GM21360 (cell line): ENCODE measurements around the gene C14orf180.

Experiments
- ATAC-seq: cut with Tn5 transposase; IDR thresholded peaks from one replicate; pipeline ENCODE4 v1.9.1; 2021; ENCODE audit warnings: mild to moderate bottlenecking, moderate library complexity; ENCODE audit not compliant: unreplicated experiment

The C14orf180 gene

DNA sequence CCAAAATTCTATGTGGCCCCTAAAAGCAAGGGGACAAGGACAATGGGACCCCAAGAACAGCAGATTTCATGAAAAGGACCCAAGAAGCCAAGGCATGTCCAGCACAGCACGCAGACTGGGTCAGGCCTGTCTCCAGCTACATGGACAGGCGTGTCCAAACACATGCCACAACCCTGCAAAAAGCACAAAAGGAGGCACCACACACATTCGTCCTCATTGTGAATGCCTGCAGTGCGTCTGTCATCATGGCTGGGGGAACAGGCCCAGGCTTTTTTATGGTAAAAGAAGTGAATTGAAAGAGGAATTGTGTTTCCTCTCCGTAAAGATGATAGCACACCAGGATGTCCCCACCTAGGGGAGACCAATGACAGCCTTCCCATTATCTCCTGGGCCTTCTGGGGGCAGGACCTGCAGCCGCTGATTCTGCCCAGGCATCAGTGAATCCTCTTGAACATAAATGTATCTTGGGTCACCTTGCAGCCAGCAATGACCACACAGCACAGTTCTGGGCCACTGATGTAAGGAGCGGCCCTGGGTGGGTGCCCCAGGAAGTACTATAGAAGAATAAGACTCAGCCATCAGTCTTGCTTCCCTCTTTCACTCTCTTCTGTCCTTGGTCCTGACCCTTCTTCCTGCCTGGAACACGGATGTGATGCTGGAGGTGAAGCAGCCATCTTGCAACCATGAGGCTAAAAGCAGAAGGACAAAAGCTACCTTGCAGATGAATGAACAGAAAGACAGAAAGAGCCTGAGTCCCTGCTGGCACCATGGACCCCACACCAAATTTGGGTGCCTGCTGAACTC lies 29.8 kb upstream of the C14orf180 start:
- no peak for ATAC-seq

GRCh38 chr14:104550340-104550860 lies 29.2 kb upstream of the C14orf180 start:
- no peak for ATAC-seq

GRCh38 chr14:104550861-104551728 lies 28.5 kb upstream of the C14orf180 start:
- no peak for ATAC-seq

DNA sequence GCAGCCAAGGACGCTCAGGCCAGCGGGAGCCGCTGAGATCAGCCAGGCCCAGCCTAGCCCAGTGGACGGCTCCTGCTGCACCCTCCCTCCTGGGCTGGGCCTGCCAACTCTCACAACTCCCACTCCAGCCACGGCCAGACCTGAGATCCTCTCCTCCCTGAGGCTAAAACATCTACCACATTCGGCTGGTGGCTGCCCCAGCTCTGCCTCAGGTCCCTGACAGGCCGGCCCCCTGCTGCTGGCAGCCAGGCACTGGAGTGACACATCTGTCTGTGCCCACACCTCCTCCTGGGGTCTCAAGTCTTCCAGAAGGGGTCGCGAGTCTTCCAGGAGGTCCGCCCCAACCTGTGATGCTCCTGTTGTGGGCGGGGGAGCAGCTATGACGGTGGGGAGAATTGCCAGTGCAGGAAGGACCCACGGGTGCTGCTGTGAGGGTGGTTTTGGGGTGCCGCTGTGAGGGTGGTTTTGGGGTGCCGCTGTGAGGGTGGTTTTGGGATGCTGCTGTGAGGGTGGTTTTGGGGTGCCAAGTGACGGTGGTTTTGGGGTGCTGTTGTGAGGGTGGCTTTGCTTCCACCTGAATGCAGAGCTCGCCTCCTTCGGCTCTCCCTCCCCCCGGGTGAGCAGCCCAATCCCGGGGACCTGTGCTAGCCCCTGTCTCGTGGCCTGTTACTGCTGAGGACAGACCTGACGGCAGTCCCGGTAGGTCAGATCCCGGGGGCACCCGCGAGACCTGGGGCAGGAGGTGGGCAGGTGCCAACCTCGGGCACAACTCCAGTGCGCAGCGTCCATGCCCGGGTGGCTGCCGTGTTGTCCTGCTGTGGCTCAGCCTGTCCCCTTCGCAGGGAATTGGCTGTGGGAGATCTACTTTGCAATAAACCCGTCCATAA lies 27.5 kb upstream of the C14orf180 start:
- ATAC-seq: no peak

- ATAC-seq: no peak
These were observed 26.8 kb upstream of the C14orf180 start for GRCh38 chr14:104552738-104553125.

DNA sequence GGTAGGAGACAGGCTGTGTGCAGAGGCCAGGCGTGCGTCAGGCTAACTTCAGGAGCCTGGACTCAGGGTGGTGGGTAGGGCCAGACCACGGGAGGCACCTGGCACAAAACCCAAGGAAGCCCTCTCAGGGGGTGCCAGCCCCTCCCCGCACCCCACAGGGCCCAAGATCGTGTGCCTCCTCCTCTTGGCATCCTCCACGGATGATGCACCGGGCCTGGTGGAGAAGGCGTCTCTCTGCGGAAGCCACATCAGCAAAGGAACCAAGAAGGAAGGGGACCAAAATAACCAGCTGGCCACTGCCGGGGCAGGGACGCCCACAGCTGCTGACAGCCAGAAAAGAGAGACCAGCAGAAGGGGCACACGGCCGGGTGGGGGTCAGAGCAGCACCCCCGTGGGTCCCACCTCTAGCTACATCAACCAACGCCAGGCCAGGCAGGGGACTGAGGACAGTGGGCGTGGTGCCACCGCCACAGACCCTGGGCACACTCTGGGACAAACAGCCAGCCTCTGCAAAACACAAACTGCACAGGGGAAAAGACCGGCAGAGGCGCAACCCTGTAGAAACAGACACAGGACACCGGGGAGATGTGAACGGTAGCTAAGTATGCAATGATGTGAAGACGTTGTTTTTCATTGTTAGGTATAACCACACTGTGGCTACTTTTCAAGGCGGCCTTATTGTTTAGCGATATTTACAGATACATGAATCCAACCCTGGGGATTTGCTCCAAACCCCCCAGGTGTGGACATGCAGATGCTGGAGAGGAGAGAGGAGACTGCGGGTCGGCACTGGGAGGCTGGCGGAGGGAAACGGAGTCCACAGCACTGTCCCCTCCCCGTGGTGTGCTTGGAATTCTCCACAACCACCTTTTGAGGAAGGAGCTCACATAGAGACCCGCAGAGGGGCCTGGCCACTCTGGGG lies 26.1 kb upstream of the C14orf180 start:
- no peak for ATAC-seq

- ATAC-seq: no peak
These were observed 25.4 kb upstream of the C14orf180 start for GRCh38 chr14:104554088-104554607.

DNA sequence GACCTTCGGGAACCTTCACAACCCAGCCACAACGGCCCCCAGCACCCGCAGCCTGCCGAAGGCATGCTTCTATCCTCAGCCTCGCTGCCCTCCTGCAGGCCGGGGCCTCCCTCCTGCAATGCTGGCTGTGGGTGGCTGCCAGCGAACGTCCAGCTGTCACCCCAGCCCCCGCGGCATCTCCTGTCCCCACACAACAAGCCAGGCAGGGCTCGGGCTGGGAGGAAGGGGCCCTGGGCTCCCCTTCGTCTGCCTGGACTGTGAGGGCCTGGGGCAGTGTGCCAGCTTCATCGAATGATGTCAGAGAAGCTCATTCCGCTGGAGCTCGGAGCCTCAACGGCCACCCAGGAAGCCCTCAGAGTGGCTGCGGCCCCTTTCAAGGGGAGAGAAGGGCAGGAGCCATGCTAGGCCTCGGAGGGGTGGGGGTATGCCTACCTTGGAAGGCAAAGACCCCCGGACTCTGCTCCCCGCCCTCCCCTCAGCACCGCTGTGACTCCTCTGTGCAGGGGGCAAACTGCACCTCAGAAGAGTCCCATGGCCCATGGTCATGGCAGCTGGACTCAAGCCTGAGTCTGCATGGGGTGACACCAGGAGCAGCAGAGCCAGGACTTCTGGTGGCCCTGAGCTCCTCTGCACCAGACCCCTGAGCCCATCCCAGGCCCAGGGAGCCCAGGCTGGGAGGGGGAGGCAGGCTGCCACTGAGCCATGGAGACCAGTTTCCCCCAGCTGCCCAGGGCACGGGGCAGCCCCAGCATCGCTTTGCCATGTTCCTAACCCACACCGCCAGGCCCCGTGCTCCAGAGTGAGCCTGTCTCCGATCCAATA lies 24.7 kb upstream of the C14orf180 start:
- no peak for ATAC-seq

DNA sequence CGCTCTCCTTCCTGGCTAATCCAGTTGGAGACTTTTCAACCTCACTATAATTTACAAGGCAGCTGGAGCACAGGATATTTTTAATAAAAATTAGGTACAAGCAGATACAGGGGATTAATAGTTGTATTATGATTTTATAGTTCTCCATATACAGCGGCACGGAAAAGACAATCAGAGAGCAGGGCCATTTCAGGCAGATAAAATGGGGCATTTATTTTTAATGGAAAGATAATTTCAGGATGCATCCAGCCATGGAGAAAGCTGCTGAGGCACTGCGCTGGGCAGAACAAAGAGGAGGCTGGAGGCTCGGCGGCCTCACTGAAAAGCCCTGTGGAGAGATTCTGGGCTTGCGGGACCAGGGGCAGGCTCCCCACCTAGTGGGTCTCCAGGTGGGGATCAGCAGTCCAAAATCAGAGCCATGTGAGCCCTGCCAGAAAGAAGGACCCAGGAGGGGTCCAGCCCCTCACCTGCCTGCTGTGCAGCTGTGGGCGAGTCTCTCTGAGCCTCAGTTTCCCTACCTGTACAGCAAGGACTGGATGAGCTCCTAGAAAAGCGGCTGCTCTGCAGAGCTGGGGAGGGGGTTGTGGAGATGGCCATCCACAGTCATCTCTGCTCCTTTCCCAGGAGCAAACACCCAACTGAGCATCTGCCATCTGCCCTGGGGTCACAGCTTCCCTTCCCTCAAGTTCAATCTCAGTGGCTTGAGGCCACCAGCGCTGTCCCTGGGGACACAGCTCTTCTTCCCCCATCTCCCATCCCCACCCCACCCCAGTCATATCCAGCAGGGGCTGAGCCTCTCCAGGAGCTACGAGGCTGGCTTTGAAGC lies 23.9 kb upstream of the C14orf180 start:
- no peak for ATAC-seq

DNA sequence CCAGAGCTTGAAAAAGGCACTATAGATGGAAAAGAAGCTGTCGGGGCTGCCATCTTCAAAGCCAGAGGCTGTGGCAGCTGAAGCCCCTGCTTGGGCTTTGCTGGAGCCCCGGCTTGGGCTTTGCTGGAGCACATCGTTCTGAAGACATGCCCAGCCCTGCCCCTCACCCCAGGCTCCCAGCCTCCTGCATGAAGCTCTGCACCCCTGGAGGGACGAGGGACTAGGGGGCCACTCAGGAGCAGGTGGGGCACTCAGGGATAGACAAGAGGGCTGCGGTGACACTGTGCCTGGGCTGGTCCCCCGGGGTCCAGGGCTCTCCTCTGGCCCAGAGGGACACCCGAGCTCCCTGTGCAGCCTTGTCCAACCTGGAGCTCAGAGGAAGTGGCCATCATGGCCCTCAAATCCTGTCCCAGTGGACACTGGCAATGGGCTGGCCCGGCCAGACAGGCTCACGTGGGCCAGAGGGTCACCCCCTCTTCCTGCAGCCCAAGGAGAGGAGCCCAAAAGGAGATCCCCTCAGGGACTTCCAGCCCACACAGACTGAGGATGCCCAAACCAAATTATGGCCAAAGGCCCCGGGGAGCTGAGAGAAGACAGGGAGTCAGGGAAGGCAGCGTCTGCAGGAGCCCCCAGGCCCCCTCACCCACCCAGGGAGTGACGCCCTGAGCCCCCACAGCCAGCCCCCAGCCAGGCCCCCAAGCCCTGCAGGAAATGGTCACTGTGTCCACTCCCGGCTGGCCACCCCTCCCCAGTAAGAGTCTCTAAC lies 23.1 kb upstream of the C14orf180 start:
- no peak for ATAC-seq

DNA sequence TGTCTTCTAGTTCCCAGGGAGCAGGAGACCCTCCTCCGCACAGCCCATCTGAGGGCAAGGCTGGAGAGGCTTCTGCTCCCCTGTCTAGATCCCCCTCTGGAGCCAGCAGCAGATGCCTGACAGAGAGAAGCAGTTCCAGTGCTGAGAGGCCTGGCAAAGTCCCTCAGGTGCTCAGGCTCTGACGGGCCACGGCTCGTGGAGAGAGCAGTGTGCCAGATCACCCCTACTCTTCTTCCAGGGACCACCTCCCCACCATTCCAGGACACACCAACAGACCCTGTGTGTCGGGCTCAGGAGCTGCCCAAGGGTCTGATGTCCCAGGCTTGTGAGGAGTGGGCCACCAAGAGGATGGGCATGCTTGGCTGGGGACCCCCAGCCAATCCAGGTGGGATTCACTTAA lies 22.5 kb upstream of the C14orf180 start:
- no peak for ATAC-seq

- no peak for ATAC-seq
These were observed 21.8 kb upstream of the C14orf180 start for GRCh38 chr14:104557766-104558165.

- no peak for ATAC-seq
These were observed 21.1 kb upstream of the C14orf180 start for GRCh38 chr14:104558231-104559027.

GRCh38 chr14:104559028-104559803 lies 20.3 kb upstream of the C14orf180 start:
- no peak for ATAC-seq

GRCh38 chr14:104559804-104560585 lies 19.6 kb upstream of the C14orf180 start:
- ATAC-seq: no peak
